ENCODE measurements around the gene AP5B1.

AP5B1 gene

DNA sequence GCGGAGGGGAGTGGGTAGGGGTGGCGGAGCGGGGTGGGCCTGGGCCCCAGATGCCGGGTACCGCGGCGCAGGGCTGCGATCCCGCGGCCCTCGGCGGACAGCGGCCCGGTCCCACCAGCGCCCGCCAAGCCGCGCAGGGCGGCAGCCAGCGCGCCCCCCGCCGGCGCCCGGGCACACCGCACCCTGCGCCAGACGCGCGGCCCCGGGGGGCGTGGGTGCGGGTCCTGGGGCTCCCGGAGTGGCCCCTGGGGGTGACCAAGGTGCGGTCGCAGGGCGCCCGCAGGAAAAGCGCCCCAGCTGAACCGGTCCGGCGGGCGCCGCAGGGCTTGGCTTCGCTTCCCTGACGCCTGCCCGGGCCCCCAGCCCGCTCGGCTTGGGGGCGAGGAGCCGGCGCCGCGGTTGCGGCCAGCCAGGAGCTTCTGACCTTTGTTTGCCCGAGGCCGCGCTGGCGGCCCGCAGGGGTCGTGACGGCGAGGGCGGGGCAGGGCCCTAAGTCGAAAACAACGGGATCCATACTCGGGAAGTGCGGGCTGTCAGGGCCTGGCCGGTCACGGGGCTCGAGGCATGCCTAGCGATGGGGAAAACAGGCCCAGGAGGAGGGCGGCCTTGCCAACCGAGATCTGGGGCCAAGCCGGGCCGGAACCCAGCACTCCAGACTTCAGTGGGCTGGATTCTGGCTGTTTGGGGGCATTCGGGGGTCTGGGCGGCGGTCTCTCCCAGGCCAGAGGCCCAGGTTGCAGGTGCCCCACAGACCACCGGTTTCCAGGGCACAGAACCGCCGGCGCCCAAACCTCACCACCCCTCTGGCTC is 581 bp upstream of the AP5B1 start:
- peak overlapping the region; percentile 43 for H3K4me3 ChIP-seq (replicated peaks; ENCODE audit: insufficient read depth, low read length)
- TF ChIP-seq POLR2AphosphoS5 (IDR thresholded peaks at IDR 0.05; ENCODE audit: low read depth) (no peak), GABPA (IDR thresholded peaks at IDR 0.05; ENCODE audit: low read depth) (no peak), SPI1 (IDR thresholded peaks at IDR 0.05; ENCODE audit: borderline replicate concordance, low read depth) (no peak)
- TF ChIP-seq, protein P1, sequence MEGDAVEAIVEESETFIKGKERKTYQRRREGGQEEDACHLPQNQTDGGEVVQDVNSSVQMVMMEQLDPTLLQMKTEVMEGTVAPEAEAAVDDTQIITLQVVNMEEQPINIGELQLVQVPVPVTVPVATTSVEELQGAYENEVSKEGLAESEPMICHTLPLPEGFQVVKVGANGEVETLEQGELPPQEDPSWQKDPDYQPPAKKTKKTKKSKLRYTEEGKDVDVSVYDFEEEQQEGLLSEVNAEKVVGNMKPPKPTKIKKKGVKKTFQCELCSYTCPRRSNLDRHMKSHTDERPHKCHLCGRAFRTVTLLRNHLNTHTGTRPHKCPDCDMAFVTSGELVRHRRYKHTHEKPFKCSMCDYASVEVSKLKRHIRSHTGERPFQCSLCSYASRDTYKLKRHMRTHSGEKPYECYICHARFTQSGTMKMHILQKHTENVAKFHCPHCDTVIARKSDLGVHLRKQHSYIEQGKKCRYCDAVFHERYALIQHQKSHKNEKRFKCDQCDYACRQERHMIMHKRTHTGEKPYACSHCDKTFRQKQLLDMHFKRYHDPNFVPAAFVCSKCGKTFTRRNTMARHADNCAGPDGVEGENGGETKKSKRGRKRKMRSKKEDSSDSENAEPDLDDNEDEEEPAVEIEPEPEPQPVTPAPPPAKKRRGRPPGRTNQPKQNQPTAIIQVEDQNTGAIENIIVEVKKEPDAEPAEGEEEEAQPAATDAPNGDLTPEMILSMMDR (IDR thresholded peaks at IDR 0.05; ENCODE audit: insufficient read depth, low read length), result no peak
- TF ChIP-seq, protein P2, sequence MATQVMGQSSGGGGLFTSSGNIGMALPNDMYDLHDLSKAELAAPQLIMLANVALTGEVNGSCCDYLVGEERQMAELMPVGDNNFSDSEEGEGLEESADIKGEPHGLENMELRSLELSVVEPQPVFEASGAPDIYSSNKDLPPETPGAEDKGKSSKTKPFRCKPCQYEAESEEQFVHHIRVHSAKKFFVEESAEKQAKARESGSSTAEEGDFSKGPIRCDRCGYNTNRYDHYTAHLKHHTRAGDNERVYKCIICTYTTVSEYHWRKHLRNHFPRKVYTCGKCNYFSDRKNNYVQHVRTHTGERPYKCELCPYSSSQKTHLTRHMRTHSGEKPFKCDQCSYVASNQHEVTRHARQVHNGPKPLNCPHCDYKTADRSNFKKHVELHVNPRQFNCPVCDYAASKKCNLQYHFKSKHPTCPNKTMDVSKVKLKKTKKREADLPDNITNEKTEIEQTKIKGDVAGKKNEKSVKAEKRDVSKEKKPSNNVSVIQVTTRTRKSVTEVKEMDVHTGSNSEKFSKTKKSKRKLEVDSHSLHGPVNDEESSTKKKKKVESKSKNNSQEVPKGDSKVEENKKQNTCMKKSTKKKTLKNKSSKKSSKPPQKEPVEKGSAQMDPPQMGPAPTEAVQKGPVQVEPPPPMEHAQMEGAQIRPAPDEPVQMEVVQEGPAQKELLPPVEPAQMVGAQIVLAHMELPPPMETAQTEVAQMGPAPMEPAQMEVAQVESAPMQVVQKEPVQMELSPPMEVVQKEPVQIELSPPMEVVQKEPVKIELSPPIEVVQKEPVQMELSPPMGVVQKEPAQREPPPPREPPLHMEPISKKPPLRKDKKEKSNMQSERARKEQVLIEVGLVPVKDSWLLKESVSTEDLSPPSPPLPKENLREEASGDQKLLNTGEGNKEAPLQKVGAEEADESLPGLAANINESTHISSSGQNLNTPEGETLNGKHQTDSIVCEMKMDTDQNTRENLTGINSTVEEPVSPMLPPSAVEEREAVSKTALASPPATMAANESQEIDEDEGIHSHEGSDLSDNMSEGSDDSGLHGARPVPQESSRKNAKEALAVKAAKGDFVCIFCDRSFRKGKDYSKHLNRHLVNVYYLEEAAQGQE (IDR thresholded peaks at IDR 0.05; ENCODE audit: insufficient replicate concordance, low read depth), result no peak
- peaks cover 16% of the 10 kb centered on the region for H3K27me3 ChIP-seq (ENCODE audit: insufficient read depth, poor library complexity, severe bottlenecking)
- DNase-seq (ENCODE audit: low read depth in 1 of 2, low spot score in 1 of 2), result no peak
- H3K27ac ChIP-seq (replicated peaks), result no peak overlapping the region

DNA sequence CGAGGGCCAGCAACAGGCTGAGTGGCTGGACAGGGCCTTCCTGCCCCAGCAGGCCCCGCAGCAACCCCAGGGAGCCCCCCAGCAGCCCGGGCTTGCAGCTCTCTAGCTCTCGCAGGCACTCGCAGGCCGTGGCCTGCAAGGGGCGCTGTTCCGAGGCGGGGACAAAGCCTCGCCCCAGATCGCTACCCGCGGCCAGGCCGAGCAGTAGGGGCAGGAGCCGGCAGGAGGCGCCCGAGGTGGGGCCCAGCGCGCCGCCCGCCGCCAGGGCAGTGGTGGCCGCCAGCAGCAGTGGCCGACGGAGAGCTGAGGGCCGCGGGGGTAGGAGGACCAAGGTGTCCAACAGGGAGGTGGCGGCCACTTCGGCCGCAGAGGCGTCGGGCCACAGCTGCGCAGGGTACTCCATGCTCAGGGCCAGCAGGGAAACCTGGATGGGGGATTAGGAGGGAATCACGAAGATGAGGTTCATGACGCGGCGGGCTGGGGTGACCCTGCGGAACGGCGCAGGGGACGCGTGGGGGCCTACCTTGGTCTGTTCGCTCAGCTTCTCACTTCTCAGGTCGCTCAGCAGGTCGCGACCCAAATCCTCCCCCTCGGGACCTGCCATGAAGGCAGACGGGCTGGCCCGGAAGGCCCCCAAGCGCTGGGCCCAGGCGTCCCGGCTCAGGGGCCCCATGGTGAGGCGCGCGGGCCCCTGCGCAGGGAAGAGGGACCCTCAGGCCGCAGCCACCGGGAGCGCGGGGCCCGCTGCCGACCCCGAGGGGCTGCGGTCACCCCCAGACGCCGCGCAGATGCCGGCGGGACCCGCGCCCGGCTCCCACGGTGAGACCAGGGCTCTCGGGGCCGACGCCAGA is 632 bp downstream of the AP5B1 start:
- H3K27ac ChIP-seq (replicated peaks), result peak overlapping the region; percentile 97
- peaks cover 4% of the 10 kb centered on the region for H3K27me3 ChIP-seq (ENCODE audit: insufficient read depth, poor library complexity, severe bottlenecking)
- peak overlapping the region; percentile 54 for H3K4me3 ChIP-seq (replicated peaks; ENCODE audit: insufficient read depth, low read length)
- TF ChIP-seq POLR2AphosphoS5 (IDR thresholded peaks at IDR 0.05; ENCODE audit: low read depth) (peak; percentile 77), GABPA (IDR thresholded peaks at IDR 0.05; ENCODE audit: low read depth) (no peak)
- TF ChIP-seq, protein P1 (IDR thresholded peaks at IDR 0.05; ENCODE audit: insufficient read depth, low read length), result peak; percentile 78
- DNase-seq (ENCODE audit: low read depth in 1 of 2, low spot score in 1 of 2), result peak; percentile 76 to 85

DNA sequence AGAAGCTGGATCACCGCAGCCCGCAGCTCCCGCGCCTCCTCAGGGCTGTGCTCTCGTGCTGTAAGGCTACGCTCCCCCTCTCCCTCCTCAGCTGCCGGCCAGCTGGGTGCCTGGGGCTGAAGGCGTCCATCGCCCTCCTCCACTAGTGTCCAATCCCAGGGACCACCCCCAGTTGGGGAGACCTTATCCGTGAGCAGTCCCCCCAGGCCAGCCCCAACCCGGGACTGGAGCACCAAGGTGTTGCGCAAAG is 1.2 kb downstream of the AP5B1 start:
- peak overlapping the region; percentile 54 for H3K4me3 ChIP-seq (replicated peaks; ENCODE audit: insufficient read depth, low read length)
- TF ChIP-seq SPI1 (IDR thresholded peaks at IDR 0.05; ENCODE audit: borderline replicate concordance, low read depth), result no peak
- TF ChIP-seq POLR2AphosphoS5 (IDR thresholded peaks at IDR 0.05; ENCODE audit: low read depth), result no peak
- no peak for TF ChIP-seq GABPA (IDR thresholded peaks at IDR 0.05; ENCODE audit: low read depth)
- TF ChIP-seq, protein P1 (IDR thresholded peaks at IDR 0.05; ENCODE audit: insufficient read depth, low read length), result no peak
- TF ChIP-seq, protein P2 (IDR thresholded peaks at IDR 0.05; ENCODE audit: insufficient replicate concordance, low read depth), result no peak
- H3K27me3 ChIP-seq (ENCODE audit: insufficient read depth, poor library complexity, severe bottlenecking), result no peaks in the 10 kb centered on the region
- no peak for DNase-seq (ENCODE audit: low read depth in 1 of 2, low spot score in 1 of 2)
- peak overlapping the region; percentile 97 for H3K27ac ChIP-seq (replicated peaks)
